Measurements from ENCODE around the gene PLAU. TPM values are rescaled to one million over a fixed set of nuclear protein-coding genes. Genes with fewer than 3 reads are reported as not detected.

The PLAU gene
- total and polyA plus RNA-seq, 2 experiments from 2014 or later = 13.3 to 17.5 TPM

- ATAC-seq (no peak), DNase-seq (ENCODE audit: low spot score) (no peak)
- Mint-ChIP-seq H3K36me3 (ENCODE audit: low read depth) (no peaks in the 10 kb centered on the region), H3K9me3 (no peaks in the 10 kb centered on the region), H3K27me3 (ENCODE audit: insufficient read depth, low read depth, poor library complexity) (peaks cover 4% of the 10 kb centered on the region), H3K27ac (peak overlapping the region; percentile 66; the same call in 1 of the 2 replicates), H3K4me3 (no peak overlapping the region), H3K4me1 (peaks cover 22% of the 10 kb centered on the region)
- Histone ChIP-seq H3K27ac (ENCODE audit: low read depth) (no peak overlapping the region), H3K79me2 (replicated peaks; ENCODE audit: insufficient read depth) (no peaks in the 10 kb centered on the region), H3K27me3 (ENCODE audit: insufficient read depth) (no peaks in the 10 kb centered on the region), H3K4me1 (ENCODE audit: insufficient read depth) (peaks cover 11% of the 10 kb centered on the region), H3K4me3 (no peak overlapping the region), H3K4me2 (no peak overlapping the region), H3K36me3 (ENCODE audit: insufficient read depth) (no peaks in the 10 kb centered on the region), H2AFZ (peak overlapping the region; percentile 63; the same call in 1 of the 2 replicates), H3F3A (replicated peaks; ENCODE audit: low read depth) (no peaks in the 10 kb centered on the region; the same call in 1 of the 2 replicates), H4K20me1 (replicated peaks; ENCODE audit: insufficient read depth) (no peaks in the 10 kb centered on the region), H3K9me2 (ENCODE audit: insufficient read depth) (no peaks in the 10 kb centered on the region)
- TF ChIP-seq NANOG (IDR thresholded peaks at IDR 0.05; ENCODE audit: borderline replicate concordance) (no peak), ZNF114 (CRISPR knock-in tag; IDR thresholded peaks at IDR 0.05) (no peak), STAT1 (IDR thresholded peaks at IDR 0.05; ENCODE audit: unreplicated experiment) (no peak), CREB1 (CRISPR knock-in tag; IDR thresholded peaks at IDR 0.05; ENCODE audit: low read depth) (no peak), ZNF331 (CRISPR knock-in tag; IDR thresholded peaks at IDR 0.05; ENCODE audit: low read depth) (no peak), EZH2phosphoT487 (IDR thresholded peaks at IDR 0.05; ENCODE audit: unreplicated experiment) (no peak), POLR2AphosphoS5 (IDR thresholded peaks at IDR 0.05; ENCODE audit: low read depth) (no peak), JUNB (IDR thresholded peaks at IDR 0.05; ENCODE audit: unreplicated experiment) (no peak), EZH2 (IDR thresholded peaks at IDR 0.05; ENCODE audit: low read depth, unreplicated experiment) (no peak)
- TF ChIP-seq, protein P1, sequence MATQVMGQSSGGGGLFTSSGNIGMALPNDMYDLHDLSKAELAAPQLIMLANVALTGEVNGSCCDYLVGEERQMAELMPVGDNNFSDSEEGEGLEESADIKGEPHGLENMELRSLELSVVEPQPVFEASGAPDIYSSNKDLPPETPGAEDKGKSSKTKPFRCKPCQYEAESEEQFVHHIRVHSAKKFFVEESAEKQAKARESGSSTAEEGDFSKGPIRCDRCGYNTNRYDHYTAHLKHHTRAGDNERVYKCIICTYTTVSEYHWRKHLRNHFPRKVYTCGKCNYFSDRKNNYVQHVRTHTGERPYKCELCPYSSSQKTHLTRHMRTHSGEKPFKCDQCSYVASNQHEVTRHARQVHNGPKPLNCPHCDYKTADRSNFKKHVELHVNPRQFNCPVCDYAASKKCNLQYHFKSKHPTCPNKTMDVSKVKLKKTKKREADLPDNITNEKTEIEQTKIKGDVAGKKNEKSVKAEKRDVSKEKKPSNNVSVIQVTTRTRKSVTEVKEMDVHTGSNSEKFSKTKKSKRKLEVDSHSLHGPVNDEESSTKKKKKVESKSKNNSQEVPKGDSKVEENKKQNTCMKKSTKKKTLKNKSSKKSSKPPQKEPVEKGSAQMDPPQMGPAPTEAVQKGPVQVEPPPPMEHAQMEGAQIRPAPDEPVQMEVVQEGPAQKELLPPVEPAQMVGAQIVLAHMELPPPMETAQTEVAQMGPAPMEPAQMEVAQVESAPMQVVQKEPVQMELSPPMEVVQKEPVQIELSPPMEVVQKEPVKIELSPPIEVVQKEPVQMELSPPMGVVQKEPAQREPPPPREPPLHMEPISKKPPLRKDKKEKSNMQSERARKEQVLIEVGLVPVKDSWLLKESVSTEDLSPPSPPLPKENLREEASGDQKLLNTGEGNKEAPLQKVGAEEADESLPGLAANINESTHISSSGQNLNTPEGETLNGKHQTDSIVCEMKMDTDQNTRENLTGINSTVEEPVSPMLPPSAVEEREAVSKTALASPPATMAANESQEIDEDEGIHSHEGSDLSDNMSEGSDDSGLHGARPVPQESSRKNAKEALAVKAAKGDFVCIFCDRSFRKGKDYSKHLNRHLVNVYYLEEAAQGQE (IDR thresholded peaks at IDR 0.05; ENCODE audit: unreplicated experiment) = no peak
- TF ChIP-seq, protein P2, sequence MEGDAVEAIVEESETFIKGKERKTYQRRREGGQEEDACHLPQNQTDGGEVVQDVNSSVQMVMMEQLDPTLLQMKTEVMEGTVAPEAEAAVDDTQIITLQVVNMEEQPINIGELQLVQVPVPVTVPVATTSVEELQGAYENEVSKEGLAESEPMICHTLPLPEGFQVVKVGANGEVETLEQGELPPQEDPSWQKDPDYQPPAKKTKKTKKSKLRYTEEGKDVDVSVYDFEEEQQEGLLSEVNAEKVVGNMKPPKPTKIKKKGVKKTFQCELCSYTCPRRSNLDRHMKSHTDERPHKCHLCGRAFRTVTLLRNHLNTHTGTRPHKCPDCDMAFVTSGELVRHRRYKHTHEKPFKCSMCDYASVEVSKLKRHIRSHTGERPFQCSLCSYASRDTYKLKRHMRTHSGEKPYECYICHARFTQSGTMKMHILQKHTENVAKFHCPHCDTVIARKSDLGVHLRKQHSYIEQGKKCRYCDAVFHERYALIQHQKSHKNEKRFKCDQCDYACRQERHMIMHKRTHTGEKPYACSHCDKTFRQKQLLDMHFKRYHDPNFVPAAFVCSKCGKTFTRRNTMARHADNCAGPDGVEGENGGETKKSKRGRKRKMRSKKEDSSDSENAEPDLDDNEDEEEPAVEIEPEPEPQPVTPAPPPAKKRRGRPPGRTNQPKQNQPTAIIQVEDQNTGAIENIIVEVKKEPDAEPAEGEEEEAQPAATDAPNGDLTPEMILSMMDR (conservative IDR thresholded peaks at IDR 0.05; ENCODE audit: low read depth in 2 of 2) = no peak
- TF ChIP-seq, protein P3, sequence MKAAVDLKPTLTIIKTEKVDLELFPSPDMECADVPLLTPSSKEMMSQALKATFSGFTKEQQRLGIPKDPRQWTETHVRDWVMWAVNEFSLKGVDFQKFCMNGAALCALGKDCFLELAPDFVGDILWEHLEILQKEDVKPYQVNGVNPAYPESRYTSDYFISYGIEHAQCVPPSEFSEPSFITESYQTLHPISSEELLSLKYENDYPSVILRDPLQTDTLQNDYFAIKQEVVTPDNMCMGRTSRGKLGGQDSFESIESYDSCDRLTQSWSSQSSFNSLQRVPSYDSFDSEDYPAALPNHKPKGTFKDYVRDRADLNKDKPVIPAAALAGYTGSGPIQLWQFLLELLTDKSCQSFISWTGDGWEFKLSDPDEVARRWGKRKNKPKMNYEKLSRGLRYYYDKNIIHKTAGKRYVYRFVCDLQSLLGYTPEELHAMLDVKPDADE (IDR thresholded peaks at IDR 0.05) = no peak
- TF ChIP-seq, protein P4, sequence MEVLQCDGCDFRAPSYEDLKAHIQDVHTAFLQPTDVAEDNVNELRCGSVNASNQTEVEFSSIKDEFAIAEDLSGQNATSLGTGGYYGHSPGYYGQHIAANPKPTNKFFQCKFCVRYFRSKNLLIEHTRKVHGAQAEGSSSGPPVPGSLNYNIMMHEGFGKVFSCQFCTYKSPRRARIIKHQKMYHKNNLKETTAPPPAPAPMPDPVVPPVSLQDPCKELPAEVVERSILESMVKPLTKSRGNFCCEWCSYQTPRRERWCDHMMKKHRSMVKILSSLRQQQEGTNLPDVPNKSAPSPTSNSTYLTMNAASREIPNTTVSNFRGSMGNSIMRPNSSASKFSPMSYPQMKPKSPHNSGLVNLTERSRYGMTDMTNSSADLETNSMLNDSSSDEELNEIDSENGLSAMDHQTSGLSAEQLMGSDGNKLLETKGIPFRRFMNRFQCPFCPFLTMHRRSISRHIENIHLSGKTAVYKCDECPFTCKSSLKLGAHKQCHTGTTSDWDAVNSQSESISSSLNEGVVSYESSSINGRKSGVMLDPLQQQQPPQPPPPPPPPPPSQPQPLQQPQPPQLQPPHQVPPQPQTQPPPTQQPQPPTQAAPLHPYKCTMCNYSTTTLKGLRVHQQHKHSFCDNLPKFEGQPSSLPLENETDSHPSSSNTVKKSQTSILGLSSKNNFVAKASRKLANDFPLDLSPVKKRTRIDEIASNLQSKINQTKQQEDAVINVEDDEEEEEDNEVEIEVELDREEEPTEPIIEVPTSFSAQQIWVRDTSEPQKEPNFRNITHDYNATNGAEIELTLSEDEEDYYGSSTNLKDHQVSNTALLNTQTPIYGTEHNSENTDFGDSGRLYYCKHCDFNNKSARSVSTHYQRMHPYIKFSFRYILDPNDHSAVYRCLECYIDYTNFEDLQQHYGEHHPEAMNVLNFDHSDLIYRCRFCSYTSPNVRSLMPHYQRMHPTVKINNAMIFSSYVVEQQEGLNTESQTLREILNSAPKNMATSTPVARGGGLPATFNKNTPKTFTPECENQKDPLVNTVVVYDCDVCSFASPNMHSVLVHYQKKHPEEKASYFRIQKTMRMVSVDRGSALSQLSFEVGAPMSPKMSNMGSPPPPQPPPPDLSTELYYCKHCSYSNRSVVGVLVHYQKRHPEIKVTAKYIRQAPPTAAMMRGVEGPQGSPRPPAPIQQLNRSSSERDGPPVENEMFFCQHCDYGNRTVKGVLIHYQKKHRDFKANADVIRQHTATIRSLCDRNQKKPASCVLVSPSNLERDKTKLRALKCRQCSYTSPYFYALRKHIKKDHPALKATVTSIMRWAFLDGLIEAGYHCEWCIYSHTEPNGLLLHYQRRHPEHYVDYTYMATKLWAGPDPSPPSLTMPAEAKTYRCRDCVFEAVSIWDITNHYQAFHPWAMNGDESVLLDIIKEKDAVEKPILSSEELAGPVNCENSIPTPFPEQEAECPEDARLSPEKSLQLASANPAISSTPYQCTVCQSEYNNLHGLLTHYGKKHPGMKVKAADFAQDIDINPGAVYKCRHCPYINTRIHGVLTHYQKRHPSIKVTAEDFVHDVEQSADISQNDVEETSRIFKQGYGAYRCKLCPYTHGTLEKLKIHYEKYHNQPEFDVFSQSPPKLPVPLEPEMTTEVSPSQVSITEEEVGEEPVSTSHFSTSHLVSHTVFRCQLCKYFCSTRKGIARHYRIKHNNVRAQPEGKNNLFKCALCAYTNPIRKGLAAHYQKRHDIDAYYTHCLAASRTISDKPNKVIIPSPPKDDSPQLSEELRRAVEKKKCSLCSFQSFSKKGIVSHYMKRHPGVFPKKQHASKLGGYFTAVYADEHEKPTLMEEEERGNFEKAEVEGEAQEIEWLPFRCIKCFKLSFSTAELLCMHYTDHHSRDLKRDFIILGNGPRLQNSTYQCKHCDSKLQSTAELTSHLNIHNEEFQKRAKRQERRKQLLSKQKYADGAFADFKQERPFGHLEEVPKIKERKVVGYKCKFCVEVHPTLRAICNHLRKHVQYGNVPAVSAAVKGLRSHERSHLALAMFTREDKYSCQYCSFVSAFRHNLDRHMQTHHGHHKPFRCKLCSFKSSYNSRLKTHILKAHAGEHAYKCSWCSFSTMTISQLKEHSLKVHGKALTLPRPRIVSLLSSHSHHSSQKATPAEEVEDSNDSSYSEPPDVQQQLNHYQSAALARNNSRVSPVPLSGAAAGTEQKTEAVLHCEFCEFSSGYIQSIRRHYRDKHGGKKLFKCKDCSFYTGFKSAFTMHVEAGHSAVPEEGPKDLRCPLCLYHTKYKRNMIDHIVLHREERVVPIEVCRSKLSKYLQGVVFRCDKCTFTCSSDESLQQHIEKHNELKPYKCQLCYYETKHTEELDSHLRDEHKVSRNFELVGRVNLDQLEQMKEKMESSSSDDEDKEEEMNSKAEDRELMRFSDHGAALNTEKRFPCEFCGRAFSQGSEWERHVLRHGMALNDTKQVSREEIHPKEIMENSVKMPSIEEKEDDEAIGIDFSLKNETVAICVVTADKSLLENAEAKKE (CRISPR knock-in tag; IDR thresholded peaks at IDR 0.05) = no peak
Measured at GRCh38 chr10:73959484-73960243, 48.7 kb downstream of the PLAU start.
